ENCODE results near the gene CAPN9.

- TF ChIP-seq CTCF (IDR thresholded peaks at IDR 0.05; ENCODE audit: low read depth, low read length, missing input control) (no peak), MAX (IDR thresholded peaks at IDR 0.05) (no peak), ATF3 (IDR thresholded peaks at IDR 0.05) (no peak)
These were observed 89.2 kb downstream of the CAPN9 start for GRCh38 chr1:230836347-230836746.

Data from liver (tissue), 3 donors.